ENCODE data around the gene MYO1C.

MYO1C gene

DNA sequence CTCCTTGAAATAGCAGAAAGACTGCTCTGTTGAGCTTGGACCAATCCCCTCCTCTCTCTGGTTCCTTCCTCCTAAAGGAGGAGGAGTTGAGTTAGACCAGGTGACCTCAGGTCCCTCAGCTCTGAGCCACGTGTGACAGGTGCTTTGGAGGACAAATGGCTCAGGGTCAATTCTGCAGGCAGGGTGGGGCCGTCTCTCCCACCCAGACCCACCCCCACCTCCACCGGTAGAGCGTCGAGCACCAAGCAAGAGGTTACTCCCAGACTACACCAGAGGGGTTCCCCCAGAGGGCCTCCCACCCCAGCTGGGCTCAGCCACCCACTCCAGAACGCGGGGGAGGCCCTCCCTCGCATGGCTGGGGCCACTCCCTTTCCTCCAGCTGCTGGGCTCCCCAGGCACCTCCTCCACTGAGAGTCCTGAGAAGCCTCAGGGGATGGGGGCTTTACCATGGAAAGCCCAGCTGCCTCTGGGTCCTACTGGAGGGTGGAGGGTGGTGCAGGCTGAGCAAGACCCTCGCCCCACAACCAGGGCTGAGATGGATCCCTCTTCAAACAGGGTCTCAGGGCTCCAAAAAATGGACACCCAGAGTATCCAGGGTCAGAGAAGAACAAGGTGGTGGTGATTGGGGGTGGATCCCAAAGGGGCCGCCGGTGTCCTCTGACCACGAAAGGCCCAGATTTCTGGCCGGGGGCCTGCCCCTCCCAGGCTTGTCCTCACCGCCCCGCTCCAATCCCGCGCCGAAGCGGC, 7.6 kb downstream of the MYO1C start:
- DNase-seq: peak; percentile 46

DNA sequence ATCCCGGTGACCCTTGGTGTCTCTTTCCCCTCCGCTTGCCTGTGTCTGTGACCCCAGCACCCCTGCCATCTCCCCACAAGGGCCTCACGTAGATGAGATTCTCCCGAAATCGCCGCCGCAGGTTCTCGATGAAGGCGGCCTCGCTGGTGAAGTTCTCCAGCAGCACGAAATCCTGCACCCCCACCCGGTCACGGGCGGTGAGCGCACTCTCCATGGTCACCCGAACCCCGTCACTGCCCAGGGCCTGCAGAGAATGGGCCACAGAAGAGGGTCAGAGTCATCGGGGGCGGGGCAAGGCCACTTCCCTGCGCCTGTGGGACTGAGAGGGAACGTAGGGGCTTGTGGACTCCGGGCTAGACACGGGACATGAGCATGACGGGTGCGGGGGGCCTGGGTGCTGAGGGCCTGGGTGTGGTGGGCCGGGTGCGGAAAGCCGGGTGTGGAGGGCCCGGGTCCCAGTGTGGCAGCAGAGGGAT, 8.4 kb downstream of the MYO1C start:
- DNase-seq: no peak

DNA sequence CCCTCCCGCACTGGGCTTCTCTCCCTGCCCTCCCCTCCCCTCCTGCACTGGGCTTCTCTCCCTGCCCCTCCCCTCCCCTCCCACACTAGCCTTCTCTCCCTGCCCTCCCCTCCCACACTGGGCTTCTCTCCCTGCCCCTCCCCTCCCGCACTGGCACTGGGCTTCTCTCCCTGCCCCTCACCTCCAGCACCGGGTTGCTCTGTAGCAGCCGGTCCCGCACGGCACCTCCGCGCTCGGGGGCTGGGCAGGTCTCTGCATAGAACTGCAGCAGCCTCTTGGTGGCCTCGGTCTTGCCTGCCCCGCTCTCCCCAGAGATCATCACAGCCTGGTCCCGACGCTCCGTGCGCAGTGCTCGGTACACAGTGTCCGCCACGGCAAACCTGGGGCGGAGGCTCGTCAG, 9.8 kb downstream of the MYO1C start:
- DNase-seq: no peak

DNA sequence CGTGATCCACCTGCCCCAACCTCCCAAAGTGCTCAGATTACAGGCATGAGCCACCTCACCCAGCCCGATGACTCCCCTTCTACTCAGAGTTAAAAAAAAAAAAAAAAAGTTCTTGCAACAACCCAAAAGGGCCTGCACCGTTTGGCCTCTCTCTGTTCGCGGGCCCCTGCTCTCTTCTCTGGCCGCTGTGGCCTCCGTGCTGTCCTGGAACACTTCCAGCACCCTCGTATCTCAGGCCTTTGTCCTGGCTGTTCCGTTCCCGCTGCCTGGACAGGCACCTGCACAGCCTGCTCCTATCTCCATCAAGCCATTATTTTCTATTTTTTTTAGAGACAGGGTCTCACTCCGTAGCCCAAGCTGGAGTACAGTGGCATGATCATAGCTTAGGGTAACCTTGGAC, 10.8 kb downstream of the MYO1C start:
- no peak for DNase-seq

DNA sequence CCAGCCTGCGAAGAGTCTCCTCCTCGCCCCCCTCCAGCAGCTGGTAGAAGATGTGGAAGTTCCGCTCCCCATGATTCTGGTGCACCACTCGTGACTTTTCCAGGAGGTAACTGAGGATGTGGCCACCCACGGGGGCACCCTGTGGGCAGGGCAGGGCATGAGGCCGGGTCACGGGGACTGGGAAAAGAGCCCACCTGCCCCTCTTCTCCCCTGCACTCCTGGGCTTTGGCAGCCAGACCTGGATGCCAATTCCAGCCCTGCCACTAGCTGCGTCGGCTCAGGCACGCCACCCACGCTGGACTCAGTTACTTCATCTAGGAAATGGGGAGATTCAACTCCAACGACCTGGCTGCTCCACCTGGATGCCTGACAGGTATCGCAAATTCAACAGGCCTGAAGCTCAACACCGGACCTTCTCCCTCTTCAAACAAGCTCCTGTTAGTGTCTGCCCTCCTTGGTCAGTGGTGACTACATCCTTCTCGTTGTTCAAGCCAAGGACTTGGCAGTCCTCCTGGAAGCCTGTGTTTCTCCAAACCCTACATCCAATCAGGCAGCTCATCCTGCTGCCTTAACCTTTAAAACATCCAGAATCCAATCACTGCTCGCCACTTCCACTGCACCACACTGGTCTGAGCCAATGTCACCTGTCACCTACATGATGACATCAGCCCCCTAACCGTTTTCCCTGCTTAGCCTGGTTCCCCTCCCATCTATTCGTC, 11.6 kb downstream of the MYO1C start:
- no peak for DNase-seq

DNA sequence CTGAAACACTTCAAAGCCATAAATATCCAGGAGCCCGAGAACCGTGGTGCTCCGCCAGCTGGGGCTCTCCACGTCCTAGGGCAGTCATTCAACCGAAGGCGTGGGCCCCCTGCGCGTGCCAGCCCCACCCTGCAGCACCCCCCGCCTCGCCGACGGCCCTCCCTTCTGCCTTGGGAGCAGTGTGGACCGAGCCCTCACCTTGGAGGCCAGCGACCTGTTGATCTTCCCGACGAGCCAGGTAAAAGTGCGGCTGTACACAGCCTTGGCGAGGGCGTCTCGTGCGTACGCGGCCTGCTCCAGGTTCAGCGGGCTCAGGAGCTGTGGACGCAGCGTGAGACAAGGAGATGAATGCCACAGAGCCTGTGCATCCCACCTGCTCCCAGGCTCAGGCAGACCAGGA, 14.1 kb downstream of the MYO1C start:
- no peak for DNase-seq

DNA sequence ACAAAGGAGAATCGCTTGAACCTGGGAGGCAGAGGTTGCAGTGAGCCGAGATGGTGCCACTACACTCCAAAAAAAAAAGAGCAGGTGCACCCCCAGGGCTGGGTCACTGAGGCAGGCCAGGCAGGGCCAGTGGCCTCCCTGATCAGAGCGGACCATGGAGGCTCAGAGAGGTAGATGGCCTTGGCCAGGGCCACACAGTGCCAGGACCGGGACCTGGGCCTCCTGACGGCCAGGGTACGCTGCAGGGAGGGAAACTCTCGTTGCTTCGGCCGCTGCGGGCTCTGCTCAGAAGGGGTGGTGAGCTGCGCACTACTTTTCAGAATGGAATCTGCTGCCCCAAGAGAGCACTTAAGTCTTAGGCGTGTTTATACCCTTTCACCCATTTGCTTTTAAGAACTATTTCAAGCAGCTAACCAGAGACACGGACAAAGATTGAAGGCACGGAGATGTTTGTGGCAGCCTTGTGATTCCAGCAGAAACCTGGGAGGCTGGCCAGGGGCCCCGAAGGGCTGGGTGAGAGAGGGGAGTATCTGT, 17.1 kb downstream of the MYO1C start:
- no peak for DNase-seq

DNA sequence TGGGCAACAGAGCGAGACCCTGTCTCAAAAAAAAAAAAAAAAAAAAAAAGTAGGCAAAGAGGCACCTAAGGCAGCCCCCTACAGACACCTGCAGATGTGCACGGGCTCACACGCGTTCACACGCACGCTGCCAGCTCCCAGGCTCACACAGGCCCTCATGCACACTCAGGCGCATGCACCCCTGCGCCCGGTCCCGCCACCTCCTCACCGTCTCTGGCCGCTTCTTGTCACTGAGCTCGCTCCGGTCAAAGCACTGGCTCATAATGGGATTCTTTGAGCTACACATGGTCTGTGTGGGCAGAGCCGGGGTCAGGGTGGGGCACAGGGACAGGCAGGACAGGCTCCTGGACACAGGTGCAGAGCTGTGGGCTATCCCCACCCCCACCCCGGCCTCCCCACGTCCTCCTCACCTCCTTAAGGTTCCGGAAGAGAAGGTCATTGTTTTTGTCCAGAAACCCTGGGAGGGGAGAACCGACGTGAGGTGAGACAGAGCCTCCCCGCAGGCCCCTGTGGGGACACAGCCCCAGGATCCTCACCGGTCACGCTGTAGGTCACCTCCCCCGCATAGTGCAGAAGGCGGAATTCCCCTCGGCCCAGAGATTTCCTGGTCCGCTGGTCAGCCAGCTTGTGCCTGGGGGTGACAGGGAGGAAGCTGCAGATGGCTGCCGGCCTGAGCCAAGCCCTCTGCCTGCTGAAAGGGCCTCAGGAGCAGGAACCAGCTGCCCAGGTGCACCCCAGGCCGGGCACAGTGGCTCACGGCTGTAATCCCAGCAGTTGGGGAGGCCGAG, 17.9 kb downstream of the MYO1C start:
- no peak for DNase-seq

DNA sequence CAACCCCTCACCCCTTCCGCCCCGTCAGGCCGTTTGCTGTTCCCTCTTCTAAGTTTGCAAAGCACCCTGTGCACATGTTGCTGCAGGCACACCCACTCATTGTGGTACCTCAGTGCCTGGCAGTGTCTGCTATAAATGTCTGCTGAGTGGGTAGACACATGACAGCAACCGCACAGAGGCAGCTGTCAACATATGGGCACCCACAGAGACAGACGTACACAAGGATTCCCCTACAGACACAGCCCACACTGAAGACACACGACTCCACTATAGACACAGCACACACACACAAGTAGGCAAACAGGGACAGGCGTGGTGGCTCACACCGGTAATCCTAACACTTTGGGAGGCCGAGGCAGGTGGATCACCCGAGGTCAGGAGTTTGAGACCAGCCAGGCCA, 18.6 kb downstream of the MYO1C start:
- DNase-seq: no peak

DNA sequence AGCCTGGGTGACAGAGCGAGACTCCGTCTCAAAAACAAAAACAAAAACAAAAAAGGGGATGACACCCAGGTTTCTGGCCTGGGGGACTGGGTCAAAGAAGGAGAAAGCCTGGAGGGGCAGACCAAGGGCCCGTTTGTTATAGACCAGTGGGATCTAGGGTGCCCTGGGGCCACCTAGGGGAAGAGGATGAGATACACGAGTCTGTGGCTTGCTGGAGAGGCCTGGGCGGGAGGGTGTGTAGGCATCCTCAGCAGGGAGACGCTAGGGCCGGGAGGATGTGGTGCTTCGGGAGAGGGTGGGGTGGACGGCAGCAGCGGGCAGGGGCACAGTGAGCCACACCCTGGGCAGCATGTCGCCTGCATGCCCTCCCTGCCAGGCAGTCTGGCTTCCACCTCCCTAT, 19.3 kb downstream of the MYO1C start:
- no peak for DNase-seq

DNA sequence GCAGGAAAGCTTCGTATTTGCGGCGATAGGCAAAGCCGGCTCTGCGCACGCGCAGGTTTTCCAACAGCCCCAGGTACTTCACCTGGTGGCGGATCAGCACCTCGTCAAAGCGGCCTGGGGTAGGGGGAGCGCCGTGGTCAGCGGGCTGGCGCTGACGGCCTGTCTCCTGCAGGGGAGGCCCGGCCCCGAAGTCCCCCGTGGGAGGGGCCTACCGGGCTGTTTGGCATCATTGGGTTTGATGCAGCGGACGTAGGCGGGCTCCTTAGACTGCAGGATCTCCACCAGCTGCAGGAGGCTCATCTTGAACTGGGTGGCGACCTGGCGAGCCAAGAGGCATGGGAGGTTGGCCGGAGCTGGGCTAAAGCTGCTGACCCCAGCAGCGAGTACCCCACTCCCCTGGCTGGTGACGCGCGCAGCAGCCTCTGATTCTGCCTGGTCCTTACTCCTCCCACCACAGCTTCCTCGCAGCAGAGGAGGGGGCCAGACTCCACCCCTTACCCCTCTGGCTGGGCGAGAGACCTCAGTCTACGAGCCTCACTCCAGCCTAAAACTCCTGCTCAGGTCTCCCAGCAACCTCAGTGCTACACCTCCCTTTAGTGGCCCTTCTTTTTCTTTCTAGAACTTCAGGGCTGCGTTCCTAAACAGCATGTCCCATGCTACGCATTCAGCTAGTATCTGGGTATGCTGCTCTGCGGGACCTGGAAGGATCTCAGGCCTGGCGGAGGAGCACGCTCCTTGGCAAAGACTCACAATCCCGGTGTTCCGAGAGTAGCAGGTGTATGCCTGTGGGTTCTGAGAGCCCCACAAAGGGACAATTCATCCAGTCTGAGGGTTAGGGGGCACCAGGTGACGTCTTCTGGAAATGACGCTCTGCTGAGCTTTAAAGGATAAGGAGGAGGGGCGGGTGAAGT, 20.3 kb downstream of the MYO1C start:
- DNase-seq: no peak

DNA sequence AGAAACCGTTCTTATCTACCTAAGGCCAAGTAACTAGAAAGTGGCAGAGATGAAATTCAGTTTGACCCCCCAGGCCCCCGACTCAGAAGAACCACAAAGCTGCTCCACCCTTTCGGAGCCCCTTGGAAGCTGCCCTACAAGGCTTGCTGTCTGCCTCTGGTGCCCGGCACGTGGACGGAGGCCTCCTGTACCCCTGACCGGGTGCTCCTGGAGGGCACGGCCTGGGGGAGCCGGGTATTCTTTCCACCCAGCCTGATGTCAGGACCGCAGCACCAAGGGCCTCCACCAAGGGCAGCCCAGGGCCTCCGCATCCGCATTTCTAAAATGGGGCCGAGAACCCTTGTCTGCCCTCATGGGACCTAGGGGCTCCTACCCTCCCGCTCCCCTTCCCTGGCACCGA, 21.0 kb downstream of the MYO1C start:
- no peak for DNase-seq

DNA sequence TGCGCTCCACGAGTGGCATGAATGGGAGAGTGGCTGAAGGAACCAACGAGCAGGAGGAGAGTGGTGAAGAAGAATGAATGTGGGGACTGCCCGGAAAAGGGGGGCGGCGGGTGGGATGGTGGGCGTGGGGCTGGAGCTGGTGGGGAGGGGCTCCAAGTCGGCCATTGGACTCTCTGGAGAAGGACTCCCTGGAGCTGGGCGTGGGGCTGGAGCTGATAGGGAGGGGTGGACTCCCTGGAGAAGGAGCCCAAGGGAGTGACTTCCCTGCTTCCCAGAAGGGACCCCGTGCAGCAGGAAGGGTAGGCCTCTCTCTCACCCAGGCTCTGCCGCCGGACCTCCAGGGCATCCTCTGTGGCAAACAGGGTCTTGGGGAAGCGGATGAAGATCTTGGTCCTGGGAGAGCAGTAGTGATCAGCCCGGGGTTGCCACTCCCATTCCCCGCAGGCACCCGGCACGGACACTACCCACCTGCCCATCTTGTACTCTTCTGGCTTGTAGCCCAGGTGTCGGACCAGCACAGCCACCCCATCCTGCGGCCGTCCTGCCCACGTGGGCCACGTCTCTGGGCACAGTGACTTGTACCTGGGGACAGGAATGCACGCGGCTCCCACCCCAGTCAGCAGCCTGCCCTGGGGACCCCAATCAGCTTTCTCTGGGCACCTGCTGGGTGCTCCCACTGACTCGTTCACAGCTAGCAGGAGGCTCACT, 21.6 kb downstream of the MYO1C start:
- DNase-seq: no peak

DNA sequence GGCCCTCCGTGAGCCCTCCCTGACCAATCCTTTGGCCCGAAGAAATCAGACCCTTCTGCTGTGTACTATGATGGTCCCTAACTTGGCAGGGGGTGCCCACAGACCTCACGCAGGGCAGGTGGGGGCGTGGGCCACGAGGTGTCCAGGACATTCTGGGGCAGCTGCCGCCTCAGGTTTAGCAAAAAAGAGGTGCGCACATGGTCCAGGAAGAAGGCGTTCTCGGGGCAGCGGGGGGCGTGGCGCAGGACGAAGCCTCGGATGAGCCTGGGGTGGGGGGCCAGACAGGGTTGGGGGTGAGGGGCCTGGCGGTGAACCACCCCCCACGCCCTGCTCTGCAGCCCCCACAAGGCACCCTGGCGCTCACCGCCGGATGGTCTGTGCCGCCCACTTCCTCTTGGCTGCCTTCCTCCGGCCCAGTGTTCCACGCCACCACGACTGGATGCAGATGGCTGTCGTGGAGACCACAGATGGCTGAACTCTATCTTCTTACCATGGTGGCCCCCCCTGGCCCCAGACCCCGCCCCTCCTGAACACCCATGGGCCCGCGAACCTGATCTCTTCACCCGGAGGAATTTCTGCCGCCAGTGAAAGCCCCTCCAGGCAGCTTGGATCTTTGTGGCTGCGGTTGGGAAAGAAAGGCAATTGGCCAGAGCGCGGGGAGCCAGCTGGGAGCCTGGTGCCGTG, 22.3 kb downstream of the MYO1C start:
- no peak for DNase-seq

DNA sequence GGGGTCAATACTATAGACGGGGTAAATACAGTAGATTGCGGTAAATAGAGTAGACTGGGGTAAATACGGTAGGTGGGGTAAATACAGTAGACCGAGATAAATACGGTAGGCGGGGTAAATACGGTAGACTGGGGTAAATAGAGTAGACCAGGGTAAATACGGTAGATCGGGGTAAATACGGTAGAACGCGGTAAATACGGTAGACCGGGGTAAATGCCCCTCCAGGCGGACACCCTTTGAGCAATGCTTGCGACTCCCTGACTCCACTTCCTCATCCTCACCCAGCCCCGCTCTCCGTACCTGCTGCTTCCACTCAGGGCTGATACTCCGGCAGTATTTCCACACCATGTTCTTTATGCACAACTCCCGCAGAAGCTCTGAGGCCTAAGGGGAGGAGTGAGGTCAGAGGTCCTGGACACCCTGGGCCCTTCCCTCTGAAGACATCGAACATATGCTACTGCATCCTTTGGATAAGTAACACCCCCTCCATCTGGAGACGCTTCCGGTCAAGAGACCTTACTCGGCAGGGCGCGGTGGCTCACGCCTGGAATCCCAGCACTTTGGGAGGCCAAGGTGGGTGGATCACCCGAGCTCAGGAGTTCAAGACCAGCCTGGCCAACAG, 23.1 kb downstream of the MYO1C start:
- DNase-seq: no peak

DNA sequence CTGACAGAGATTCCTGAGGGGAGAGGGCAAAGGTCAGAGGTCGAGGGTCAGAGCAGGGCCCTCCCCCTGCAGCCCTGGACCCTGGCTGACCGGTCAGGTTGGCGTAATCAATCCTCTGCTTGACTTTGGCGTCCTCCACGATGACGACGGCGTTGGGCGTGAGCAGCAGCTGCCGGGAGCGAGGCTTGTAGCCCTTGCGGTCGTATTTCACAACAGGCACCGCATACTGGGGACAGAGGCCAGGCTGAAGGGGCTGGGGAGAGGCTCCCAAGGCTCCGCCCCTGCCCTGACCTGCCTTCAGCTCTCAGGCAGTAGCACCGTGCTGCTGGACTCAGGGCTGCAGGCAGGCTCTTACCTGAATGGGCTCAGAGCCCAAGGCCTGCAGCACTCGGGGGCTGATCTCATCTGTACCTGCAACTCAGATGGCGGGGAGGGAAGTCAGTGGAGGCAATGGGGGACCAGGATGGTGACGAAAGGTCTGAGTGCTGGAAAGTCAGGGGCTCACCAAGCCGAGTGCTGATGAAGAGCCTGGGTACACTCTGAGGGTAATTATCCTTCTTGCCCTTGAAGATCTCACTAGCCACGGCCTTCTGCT, 24.5 kb downstream of the MYO1C start:
- no peak for DNase-seq

DNA sequence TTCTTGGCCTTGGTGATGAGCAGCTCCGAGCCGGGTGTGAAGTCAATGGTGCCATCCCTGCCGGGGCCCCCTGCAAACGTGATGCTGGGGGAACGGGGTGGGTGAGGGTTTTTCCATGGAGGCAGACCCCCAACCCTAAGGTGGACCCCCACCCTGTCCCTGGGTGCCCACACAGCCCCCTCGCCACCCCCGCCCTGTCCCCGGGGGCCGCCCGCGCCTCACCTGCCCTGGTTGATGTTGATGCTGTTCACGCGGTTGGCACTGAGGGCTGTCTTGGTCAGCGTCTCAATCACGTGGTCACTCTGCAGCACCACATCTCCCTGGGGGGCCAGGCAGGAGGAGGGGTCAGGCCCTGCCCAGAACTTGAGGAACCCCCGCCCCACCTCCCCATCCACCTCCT, 25.2 kb downstream of the MYO1C start:
- no peak for DNase-seq

DNA sequence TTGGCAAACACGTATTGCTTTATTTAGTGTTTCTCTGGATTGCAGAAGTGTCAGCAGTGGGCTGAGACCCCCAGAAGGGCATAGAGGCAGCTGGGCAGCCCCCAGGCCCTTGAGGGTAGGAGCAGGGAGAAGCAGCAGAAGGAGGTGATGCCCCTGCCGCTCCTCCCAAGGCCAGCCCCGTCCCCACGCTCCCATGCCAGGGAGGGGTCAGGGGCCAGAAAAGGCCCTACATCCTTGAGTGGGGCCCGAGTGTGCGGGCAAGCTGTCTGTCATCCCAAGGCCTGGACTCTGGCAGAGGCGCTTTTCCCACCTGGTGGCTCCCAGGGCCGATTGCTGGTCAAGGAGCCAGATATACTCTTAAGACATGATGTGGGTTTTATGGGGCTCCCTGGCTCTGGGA, 28.3 kb downstream of the MYO1C start:
- DNase-seq: no peak

DNA sequence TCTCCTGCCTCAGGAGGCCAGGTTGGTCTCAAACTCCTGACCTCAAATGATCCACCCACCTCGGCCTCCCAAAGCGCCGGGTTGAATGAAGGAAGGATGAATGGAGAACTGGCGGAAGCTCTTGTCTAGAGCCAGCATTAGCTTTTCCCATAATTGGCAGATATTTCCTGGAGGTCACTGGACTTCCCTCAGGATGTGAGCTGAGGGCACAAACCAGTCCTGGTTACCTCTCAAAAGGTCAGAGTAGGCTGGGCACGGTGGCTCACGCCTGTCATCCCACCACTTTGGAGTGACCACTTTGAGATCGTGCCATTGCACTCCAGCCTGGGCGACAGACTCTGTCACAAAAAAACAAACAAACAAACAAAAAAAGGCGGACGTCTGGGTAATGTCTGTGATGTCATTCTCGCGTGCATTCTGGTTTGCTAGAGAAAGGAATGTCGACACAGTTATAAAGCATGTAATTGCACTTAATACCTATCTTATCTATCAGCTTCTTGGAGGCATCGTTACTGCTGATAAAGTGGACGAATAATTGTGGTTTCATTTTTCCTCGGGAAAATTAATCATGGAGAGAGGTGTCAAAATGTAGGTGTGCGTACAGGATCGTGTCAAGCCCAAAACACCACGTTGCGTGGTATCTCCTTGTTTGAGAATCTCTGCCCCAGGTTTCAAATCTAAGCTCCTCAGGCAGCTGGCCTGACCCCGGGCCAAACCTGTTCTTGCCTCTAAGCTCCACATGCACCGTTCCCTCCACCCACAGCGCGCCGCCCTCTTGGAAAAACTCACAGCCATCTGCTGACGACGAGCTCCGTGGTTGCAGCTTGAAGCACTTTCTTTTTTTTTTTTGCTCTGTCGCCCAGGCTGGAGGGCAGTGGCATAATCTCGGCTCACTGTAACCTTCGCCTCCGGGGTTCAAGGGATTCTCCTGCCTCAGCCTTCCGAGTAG, 30.0 kb downstream of the MYO1C start:
- no peak for DNase-seq
